IPS-NIHi7 (cell line): Measurements from ENCODE around the gene BEND7.

Experiments used
- DNase-seq: peaks from one replicate; pipeline ENCODE4 v3.0.0; 2012; ENCODE audit warnings: mixed read lengths; ENCODE audit errors: extremely low spot score

Gene BEND7

GRCh38 chr10:13521026-13521425, 7.8 kb downstream of the BEND7 start:
- DNase-seq, result no peak

- DNase-seq, result peak; percentile 26
Measured at GRCh38 chr10:13520194-13520593, 8.6 kb downstream of the BEND7 start.

- peak; percentile 81 for DNase-seq
Measured at GRCh38 chr10:13518076-13518692, 10.6 kb downstream of the BEND7 start.

GRCh38 chr10:13517675-13518074, 11.1 kb downstream of the BEND7 start:
- no peak for DNase-seq

- DNase-seq, result no peak
Measured at GRCh38 chr10:13516176-13516575, 12.6 kb downstream of the BEND7 start.

- DNase-seq, result no peak
Measured at GRCh38 chr10:13515467-13515866, 13.3 kb downstream of the BEND7 start.

- no peak for DNase-seq
Measured at GRCh38 chr10:13514296-13514695, 14.5 kb downstream of the BEND7 start.

GRCh38 chr10:13512564-13512963, 16.2 kb downstream of the BEND7 start:
- no peak for DNase-seq

- no peak for DNase-seq
Measured at GRCh38 chr10:13511409-13511808, 17.4 kb downstream of the BEND7 start.

- no peak for DNase-seq
Measured at GRCh38 chr10:13505052-13505680, 23.6 kb downstream of the BEND7 start.

GRCh38 chr10:13503745-13504463, 24.9 kb downstream of the BEND7 start:
- DNase-seq, result no peak

GRCh38 chr10:13502380-13502779, 26.4 kb downstream of the BEND7 start:
- DNase-seq, result no peak

GRCh38 chr10:13500201-13500600, 28.6 kb downstream of the BEND7 start:
- no peak for DNase-seq

GRCh38 chr10:13499150-13499549, 29.7 kb downstream of the BEND7 start:
- DNase-seq, result no peak

- DNase-seq, result no peak
Measured at GRCh38 chr10:13496931-13497330, 31.9 kb downstream of the BEND7 start.

- DNase-seq, result no peak
Measured at GRCh38 chr10:13496164-13496563, 32.6 kb downstream of the BEND7 start.

GRCh38 chr10:13492493-13493180, 36.2 kb downstream of the BEND7 start:
- no peak for DNase-seq

GRCh38 chr10:13491747-13492360, 37.0 kb downstream of the BEND7 start:
- no peak for DNase-seq

GRCh38 chr10:13490503-13490902, 38.3 kb downstream of the BEND7 start:
- no peak for DNase-seq

GRCh38 chr10:13489035-13489599, 39.7 kb downstream of the BEND7 start:
- no peak for DNase-seq

GRCh38 chr10:13485623-13486022, 43.2 kb downstream of the BEND7 start:
- DNase-seq, result no peak

- no peak for DNase-seq
Measured at GRCh38 chr10:13483951-13484350, 44.9 kb downstream of the BEND7 start.
